Neutrophil (primary cell): Measurements from ENCODE around the gene FPGT.

Source experiments
- H3K27ac ChIP-seq: fragments of 200-600 bp; sonication (generic); 2 replicates; pipeline ENCODE4 v1.5.1; 2016; ENCODE audit warnings: mild to moderate bottlenecking, moderate library complexity
- H3K27me3 ChIP-seq: fragments of 200-600 bp; sonication (generic); 2 replicates; pipeline ENCODE4 v1.6.0; 2016; ENCODE audit warnings: mild to moderate bottlenecking
- H3K36me3 ChIP-seq: fragments of 200-600 bp; sonication (generic); 2 replicates; pipeline ENCODE4 v1.5.1; 2017
- H3K4me1 ChIP-seq, 2 experiments: fragments of 200-600 bp in 1 of 2; sonication (generic) in 1 of 2; 1 replicate in 1 of 2; 2 replicates in 1 of 2; pipeline versions ENCODE4 v1.5.1 to v1.6.1; 2013 to 2016; ENCODE audit warnings: low read depth in 1 of 2, low read length in 1 of 2, mild to moderate bottlenecking in 1 of 2, moderate library complexity in 1 of 2; ENCODE audit not compliant: control insufficient read depth in 1 of 2, insufficient read depth in 1 of 2
- H3K4me3 ChIP-seq, 2 experiments: fragments of 200-600 bp in 1 of 2; sonication (generic) in 1 of 2; 1 replicate in 1 of 2; 2 replicates in 1 of 2; pipeline ENCODE4 v1.5.1; 2013 to 2016; ENCODE audit warnings: low read depth in 1 of 2, low read length in 1 of 2, mild to moderate bottlenecking in 1 of 2, moderate library complexity in 1 of 2
- H3K9me3 ChIP-seq: fragments of 200-600 bp; sonication (generic); 2 replicates; pipeline ENCODE4 v1.5.1; 2016
- TF ChIP-seq, protein P1 (sequence below): fragments of 200-600 bp; sonication (generic); IDR thresholded peaks from 2 replicates; pipeline ENCODE4 v1.5.1; 2016; ENCODE audit warnings: antibody characterized with exemption

The FPGT gene

DNA sequence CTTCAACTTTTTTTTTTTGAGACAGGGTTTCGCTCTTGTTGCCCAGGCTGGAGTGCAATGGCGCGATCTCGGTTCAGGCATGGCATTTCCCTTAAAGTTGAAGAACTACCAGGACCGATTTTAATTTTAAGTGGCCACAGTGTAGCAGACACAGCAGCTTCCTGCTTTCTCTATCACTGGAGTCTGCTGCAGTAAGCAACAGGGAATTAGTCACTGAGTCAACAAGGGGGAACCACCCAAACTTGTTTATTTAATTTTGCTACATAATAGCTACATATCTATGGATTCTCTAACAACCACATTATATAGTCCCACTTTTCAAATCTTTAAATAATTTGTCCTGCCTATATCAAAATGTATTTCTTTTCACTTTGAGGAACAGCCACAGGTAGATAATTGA, 24.7 kb downstream of the FPGT start:
- TF ChIP-seq, protein P1, sequence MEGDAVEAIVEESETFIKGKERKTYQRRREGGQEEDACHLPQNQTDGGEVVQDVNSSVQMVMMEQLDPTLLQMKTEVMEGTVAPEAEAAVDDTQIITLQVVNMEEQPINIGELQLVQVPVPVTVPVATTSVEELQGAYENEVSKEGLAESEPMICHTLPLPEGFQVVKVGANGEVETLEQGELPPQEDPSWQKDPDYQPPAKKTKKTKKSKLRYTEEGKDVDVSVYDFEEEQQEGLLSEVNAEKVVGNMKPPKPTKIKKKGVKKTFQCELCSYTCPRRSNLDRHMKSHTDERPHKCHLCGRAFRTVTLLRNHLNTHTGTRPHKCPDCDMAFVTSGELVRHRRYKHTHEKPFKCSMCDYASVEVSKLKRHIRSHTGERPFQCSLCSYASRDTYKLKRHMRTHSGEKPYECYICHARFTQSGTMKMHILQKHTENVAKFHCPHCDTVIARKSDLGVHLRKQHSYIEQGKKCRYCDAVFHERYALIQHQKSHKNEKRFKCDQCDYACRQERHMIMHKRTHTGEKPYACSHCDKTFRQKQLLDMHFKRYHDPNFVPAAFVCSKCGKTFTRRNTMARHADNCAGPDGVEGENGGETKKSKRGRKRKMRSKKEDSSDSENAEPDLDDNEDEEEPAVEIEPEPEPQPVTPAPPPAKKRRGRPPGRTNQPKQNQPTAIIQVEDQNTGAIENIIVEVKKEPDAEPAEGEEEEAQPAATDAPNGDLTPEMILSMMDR: no peak
- Histone ChIP-seq H3K27me3 (no peaks in the 10 kb centered on the region), H3K4me3 (no peak overlapping the region), H3K36me3 (no peaks in the 10 kb centered on the region), H3K4me1 (no peaks in the 10 kb centered on the region), H3K9me3 (no peaks in the 10 kb centered on the region), H3K27ac (no peak overlapping the region)

DNA sequence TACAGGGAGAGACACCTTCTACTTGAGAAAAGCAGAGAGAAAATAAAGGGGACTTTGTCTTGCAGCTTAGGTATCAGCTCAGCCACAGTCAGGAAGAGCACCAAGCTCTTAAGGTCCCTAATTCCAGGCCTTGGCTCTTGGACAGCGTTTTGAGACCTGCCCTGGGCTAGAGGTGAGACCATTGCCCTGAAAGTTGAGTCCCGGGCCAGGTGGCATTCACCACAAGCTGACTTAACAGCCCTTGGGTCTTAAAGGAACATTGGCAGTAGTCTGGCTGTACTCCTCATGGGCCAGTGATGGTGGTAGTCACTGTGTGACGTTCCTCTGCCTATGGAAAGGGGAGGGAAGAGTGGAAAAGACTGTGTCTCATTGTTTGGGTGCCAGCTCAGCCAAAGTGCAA, 25.4 kb downstream of the FPGT start:
- H3K9me3 ChIP-seq: no peaks in the 10 kb centered on the region
- no peaks in the 10 kb centered on the region for H3K27me3 ChIP-seq
- no peak overlapping the region for H3K4me3 ChIP-seq
- no peaks in the 10 kb centered on the region for H3K36me3 ChIP-seq
- TF ChIP-seq, protein P1: no peak
- H3K27ac ChIP-seq: no peak overlapping the region
- H3K4me1 ChIP-seq: no peaks in the 10 kb centered on the region

GRCh38 chr1:74235153-74235552, 37.1 kb downstream of the FPGT start, which contains the start of gene TNNI3K:
Gene TNNI3K (plus strand): TSS chr1:74235387. CDS start chr1:74235452, 65 bp downstream.
- H3K27me3 ChIP-seq: no peaks in the 10 kb centered on the region
- H3K36me3 ChIP-seq: no peaks in the 10 kb centered on the region
- no peak within 1 kb of the TSS for H3K4me3 ChIP-seq
- no peak within 1 kb of the TSS for H3K27ac ChIP-seq
- no peaks in the 10 kb centered on the region for H3K4me1 ChIP-seq
- TF ChIP-seq, protein P1: no peak
- no peaks in the 10 kb centered on the region for H3K9me3 ChIP-seq

DNA sequence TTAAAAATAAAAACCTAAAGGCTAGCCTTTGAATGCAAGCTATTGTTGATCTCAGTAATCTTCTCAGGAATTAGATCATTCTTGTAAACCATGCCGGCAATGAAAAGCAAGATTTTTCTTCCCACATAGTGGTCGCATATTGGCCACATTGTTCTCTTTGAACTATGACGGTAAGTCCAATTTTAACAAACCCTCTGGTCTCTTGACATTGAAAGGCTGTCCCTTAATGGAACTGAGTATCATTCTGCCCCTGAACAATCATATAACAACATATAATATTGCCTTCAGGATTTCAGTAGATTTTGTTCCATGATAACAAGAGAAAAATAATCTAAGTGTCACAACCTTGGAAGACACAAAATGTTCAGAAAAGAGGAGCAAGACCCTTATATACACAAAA, 38.4 kb downstream of the FPGT start:
- TF ChIP-seq, protein P1: no peak
- Histone ChIP-seq H3K27me3 (no peaks in the 10 kb centered on the region), H3K36me3 (no peaks in the 10 kb centered on the region), H3K9me3 (no peaks in the 10 kb centered on the region), H3K4me1 (no peaks in the 10 kb centered on the region), H3K27ac (no peak overlapping the region), H3K4me3 (no peak overlapping the region)

DNA sequence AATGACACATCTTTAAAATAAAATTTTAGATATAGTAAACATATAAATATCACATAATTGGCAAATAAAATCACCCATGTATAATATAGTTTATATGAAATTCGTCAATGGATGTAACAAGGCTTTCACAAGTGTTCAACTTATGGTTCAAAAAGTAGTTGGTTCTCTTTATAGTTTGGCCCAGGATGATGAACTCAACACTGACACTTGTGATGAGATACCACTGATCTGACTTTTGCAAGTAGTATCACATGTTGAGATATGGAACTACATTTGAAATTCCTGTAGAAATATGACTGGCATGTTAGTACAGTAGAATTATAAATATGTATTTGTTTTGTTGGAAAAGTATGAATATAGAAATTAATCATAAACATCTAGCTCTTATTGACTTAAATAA, 39.0 kb downstream of the FPGT start:
- Histone ChIP-seq H3K36me3 (no peaks in the 10 kb centered on the region), H3K4me3 (no peak overlapping the region), H3K27me3 (no peaks in the 10 kb centered on the region), H3K9me3 (no peaks in the 10 kb centered on the region), H3K4me1 (no peaks in the 10 kb centered on the region), H3K27ac (no peak overlapping the region)
- TF ChIP-seq, protein P1: no peak

DNA sequence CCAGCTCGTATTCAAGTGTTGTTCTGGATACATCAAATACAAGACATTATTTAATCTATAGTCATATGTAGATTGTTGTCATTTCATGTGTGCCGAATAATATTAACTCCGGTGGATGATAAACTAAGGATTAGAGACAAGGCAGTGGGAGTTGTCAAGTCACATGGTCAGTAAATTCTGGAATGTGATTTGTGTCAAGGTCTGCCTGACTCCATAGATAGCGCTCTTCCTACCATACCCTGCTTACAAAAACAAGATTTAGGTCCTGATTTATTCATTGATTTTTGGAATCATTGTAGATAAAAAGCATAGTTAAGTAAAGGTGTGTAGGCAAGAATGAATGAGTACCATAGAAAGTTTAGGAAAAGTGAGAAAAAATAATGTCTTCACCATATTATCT, 39.7 kb downstream of the FPGT start:
- no peak overlapping the region for H3K27ac ChIP-seq
- H3K9me3 ChIP-seq: no peaks in the 10 kb centered on the region
- TF ChIP-seq, protein P1: no peak

More for the DNA sequence above, 39.7 kb downstream of the FPGT start:
- no peak overlapping the region for H3K4me3 ChIP-seq
- no peaks in the 10 kb centered on the region for H3K4me1 ChIP-seq
- H3K36me3 ChIP-seq: no peaks in the 10 kb centered on the region
- no peaks in the 10 kb centered on the region for H3K27me3 ChIP-seq
